Endodermal cell (in vitro differentiated cells): ENCODE results near the gene CTNNA2. TPM values are rescaled to one million over a fixed set of nuclear protein-coding genes. Genes with fewer than 3 reads are reported as not detected.

Experiments
- DNase-seq: peaks from one replicate; pipeline ENCODE4 v3.0.0-alpha.2; 2017
- H3K27ac ChIP-seq: 2 replicates; pipeline ENCODE4 v1.5.1; 2013; ENCODE audit warnings: mild to moderate bottlenecking, low read depth, low read length, moderate library complexity
- H3K27me3 ChIP-seq: 2 replicates; pipeline ENCODE4 v1.6.1; 2013; ENCODE audit warnings: mild to moderate bottlenecking, low read length, moderate library complexity; ENCODE audit not compliant: insufficient read depth, control insufficient read depth, poor library complexity, severe bottlenecking
- H3K36me3 ChIP-seq: 2 replicates; pipeline ENCODE4 v1.7.0; 2013; ENCODE audit warnings: mild to moderate bottlenecking, low read length, moderate library complexity; ENCODE audit not compliant: control insufficient read depth, insufficient read depth
- H3K4me1 ChIP-seq: one replicate; pipeline ENCODE4 v1.7.0; 2013; ENCODE audit warnings: low read length; ENCODE audit not compliant: control insufficient read depth, insufficient read depth
- H3K4me3 ChIP-seq: 2 replicates; pipeline ENCODE4 v1.5.1; 2013; ENCODE audit warnings: mild to moderate bottlenecking, low read length, moderate library complexity
- H3K9ac ChIP-seq: 2 replicates; pipeline ENCODE4 v1.6.1; 2013; ENCODE audit warnings: mild to moderate bottlenecking, low read length, moderate library complexity; ENCODE audit not compliant: poor library complexity, severe bottlenecking; ENCODE audit errors: extremely low read depth
- H3K9me3 ChIP-seq: 2 replicates; pipeline ENCODE4 v1.6.1; 2013; ENCODE audit warnings: mild to moderate bottlenecking, low read length, moderate library complexity; ENCODE audit not compliant: control insufficient read depth
- H3K27ac Mint-ChIP-seq: 2 replicates; pipeline ENCODE4 v1.8.0; 2020; ENCODE audit warnings: mixed read lengths
- H3K27me3 Mint-ChIP-seq: 2 replicates; pipeline ENCODE4 v1.8.0; 2021; ENCODE audit warnings: mild to moderate bottlenecking, mixed read lengths; ENCODE audit not compliant: insufficient read depth
- H3K36me3 Mint-ChIP-seq: 2 replicates; pipeline ENCODE4 v1.8.0; 2020; ENCODE audit warnings: low read depth, mixed read lengths
- H3K4me1 Mint-ChIP-seq: 2 replicates; pipeline ENCODE4 v1.8.0; 2020; ENCODE audit warnings: mixed read lengths
- H3K4me3 Mint-ChIP-seq: 2 replicates; pipeline ENCODE4 v1.8.0; 2020; ENCODE audit warnings: mild to moderate bottlenecking, moderate library complexity, mixed read lengths
- H3K9me3 Mint-ChIP-seq: 2 replicates; pipeline ENCODE4 v1.8.0; 2020; ENCODE audit warnings: mild to moderate bottlenecking, mixed read lengths
- WGBS, 2 experiments: methylation state at CpG; one replicate each; pipeline versions ENCODE4 v1.1.5 to v1.1.7; 2013; ENCODE audit warnings: missing lambda C conversion rate in 2 of 2, mixed read lengths in 1 of 2; ENCODE audit not compliant: insufficient coverage in 1 of 2, insufficient read length in 1 of 2; 5-methylcytosine and 5-hydroxymethylcytosine counted together
- total RNA-seq, 2 donors: library from RNA; stranded (reverse); fragmentation: NEBNext Ultra II Directional in 1 of 2; extraction: Animal tissue kit (Norgen Biotek cat#: 25700) in 1 of 2; gene quantifications; 2 replicates in 1 of 2; 3 replicates in 1 of 2; pipeline ENCODE4 v1.2.1, GENCODE V29; 2021
- TF ChIP-seq, protein P1 (sequence below): fragments of 200-600 bp; sonication (generic); conservative IDR thresholded peaks from 2 replicates; pipeline ENCODE4 v1.5.0; 2021; ENCODE audit warnings: antibody characterized with exemption, mild to moderate bottlenecking

CTNNA2 gene
- total RNA-seq, 2 donors from 2014 or later: 7.7 to 9.8 TPM

DNA sequence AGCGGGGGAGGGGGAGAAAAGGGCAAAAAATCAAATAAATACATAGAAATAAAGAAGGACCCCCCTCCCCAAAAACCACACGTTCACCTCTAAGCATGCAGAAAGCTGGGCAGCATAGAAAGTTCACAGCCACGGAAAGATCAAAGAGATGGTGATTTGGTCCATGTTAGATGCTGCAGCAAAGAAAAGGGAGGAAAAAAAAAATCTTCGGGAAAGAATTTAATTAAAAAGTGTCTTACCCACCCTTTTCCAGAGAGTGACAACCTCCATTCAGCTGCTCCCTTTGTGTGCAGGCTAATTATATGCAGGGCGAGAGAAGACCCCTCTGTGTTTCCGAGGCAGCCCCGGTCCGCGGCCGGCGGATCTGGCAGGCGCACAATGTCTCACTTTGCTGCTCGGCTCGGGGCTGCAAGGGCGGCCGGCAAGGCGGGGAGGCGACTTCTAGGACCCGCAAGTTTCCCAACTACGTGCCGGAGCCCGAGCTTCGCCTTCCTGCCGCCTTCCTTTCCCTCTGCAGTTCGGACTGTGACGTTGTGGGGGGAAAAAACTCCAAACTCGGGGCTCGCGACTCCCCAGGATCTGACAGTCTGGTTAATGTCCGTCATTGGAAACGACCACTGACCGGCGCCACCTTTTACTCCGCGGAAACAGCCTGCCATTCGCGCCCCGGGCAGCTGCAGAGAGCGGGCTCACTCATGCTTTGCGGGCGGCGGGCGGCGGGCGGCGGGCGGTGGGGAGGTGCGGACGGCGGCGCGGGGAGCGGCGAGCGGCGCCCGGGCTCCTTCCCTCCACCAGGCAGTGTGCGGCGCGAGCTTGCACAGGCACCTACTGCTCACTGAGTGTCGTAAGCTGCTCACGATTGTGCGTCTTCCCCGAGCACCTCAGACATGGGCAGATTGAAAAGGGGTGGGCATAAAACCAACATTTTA, 791.3 kb downstream of the CTNNA2 start, which contains the start of gene LRRTM1:
Gene LRRTM1, minus strand, starts transcription at position 844 of the 929 bp plus-strand sequence. CDS start 933 bp downstream, outside the sequence.
- H3K4me3 Mint-ChIP-seq: peak within 1 kb of the TSS; percentile 66
- Histone ChIP-seq H3K36me3 (no peaks in the 10 kb centered on the region), H3K9ac (peak within 1 kb of the TSS; percentile 28), H3K4me1 (no peaks in the 10 kb centered on the region), H3K27ac (peak within 1 kb of the TSS; percentile 82), H3K4me3 (peak within 1 kb of the TSS; percentile 82), H3K27me3 (peaks cover 62% of the 10 kb centered on the region), H3K9me3 (no peaks in the 10 kb centered on the region)
- H3K27ac Mint-ChIP-seq: no peak within 1 kb of the TSS
- no peaks in the 10 kb centered on the region for H3K9me3 Mint-ChIP-seq
- no peaks in the 10 kb centered on the region for H3K36me3 Mint-ChIP-seq
- DNase-seq: peak; percentile 83
- H3K27me3 Mint-ChIP-seq: peaks cover 88% of the 10 kb centered on the region
- TF ChIP-seq, protein P1, sequence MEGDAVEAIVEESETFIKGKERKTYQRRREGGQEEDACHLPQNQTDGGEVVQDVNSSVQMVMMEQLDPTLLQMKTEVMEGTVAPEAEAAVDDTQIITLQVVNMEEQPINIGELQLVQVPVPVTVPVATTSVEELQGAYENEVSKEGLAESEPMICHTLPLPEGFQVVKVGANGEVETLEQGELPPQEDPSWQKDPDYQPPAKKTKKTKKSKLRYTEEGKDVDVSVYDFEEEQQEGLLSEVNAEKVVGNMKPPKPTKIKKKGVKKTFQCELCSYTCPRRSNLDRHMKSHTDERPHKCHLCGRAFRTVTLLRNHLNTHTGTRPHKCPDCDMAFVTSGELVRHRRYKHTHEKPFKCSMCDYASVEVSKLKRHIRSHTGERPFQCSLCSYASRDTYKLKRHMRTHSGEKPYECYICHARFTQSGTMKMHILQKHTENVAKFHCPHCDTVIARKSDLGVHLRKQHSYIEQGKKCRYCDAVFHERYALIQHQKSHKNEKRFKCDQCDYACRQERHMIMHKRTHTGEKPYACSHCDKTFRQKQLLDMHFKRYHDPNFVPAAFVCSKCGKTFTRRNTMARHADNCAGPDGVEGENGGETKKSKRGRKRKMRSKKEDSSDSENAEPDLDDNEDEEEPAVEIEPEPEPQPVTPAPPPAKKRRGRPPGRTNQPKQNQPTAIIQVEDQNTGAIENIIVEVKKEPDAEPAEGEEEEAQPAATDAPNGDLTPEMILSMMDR: no peak
- H3K4me1 Mint-ChIP-seq: peaks cover 49% of the 10 kb centered on the region
- 0 to 1% methylated on average over 7 to 63 of the region's 64 CpGs for WGBS, 2 experiments

DNA sequence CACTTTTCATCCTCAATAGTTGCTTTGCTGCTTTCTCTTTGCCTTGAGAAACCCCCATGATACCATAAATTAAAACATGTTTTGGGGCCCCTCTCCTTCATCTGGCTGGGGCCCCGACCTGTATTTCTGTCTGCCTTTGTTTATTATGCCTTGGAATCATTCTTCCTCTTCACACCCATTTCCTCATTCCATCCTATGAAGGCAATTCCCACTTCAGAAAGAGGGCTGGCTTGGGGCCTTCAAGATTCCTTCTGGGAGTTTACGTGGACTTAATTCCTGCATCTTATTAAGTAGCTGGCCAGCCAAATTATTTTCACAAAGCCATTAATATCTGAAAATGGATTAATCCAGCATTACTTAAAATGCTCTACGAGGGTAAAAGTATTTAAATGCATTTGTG, 798.5 kb downstream of the CTNNA2 start:
- H3K27ac Mint-ChIP-seq: no peak overlapping the region

DNA sequence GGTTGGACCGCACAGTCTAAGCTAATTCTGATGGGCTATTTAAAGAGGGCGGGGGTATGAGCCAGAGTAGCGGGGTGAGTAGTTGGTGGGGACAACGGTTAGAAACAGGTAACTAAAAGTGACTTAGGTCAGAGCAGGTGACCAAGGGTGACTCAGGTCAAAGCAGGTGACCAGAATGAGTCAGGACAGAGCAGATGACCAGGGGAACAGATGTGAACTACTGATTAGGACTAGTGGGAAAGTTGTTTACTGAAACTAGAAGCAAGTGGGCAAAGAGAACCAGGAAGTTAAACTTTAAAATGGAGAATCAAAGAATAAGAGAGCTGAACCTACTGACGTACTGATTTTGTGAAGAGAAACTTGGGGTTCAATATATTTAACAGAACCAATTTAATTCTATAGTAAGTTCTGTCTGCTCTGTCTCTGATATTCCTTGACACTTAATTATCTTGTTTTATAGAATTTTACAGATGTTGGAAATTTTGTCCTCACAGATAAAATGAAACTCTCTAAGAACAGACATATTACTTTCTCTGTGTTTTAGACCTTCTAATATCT, 799.5 kb downstream of the CTNNA2 start:
- TF ChIP-seq, protein P1: no peak
- no peaks in the 10 kb centered on the region for H3K9me3 Mint-ChIP-seq
- Histone ChIP-seq H3K9ac (no peak overlapping the region), H3K9me3 (no peaks in the 10 kb centered on the region), H3K27me3 (peaks cover 4% of the 10 kb centered on the region), H3K36me3 (no peaks in the 10 kb centered on the region), H3K4me1 (no peaks in the 10 kb centered on the region), H3K4me3 (no peak overlapping the region), H3K27ac (no peak overlapping the region)
- no peaks in the 10 kb centered on the region for H3K4me1 Mint-ChIP-seq
- H3K36me3 Mint-ChIP-seq: no peaks in the 10 kb centered on the region
- no peak overlapping the region for H3K27ac Mint-ChIP-seq
- no peak overlapping the region for H3K4me3 Mint-ChIP-seq
- H3K27me3 Mint-ChIP-seq: peaks cover 51% of the 10 kb centered on the region
- 83 to 96% methylated on average over 3 to 5 of the region's 5 CpGs for WGBS, 2 experiments
- DNase-seq: no peak

More for the DNA sequence above, 798.5 kb downstream of the CTNNA2 start:
- Histone ChIP-seq H3K9me3 (no peaks in the 10 kb centered on the region), H3K27me3 (peaks cover 4% of the 10 kb centered on the region), H3K27ac (no peak overlapping the region), H3K9ac (no peak overlapping the region), H3K36me3 (no peaks in the 10 kb centered on the region), H3K4me1 (no peaks in the 10 kb centered on the region), H3K4me3 (no peak overlapping the region)
- DNase-seq: no peak
- no peaks in the 10 kb centered on the region for H3K36me3 Mint-ChIP-seq
- no peak overlapping the region for H3K4me3 Mint-ChIP-seq
- no peaks in the 10 kb centered on the region for H3K9me3 Mint-ChIP-seq
- TF ChIP-seq, protein P1: no peak
- 87 to 94% methylated on average over 2 to 3 of the region's 3 CpGs for WGBS, 2 experiments
- H3K27me3 Mint-ChIP-seq: peaks cover 49% of the 10 kb centered on the region
- peaks cover 4% of the 10 kb centered on the region for H3K4me1 Mint-ChIP-seq
